ENCODE measurements around the gene EIF4E.

EIF4E gene

DNA sequence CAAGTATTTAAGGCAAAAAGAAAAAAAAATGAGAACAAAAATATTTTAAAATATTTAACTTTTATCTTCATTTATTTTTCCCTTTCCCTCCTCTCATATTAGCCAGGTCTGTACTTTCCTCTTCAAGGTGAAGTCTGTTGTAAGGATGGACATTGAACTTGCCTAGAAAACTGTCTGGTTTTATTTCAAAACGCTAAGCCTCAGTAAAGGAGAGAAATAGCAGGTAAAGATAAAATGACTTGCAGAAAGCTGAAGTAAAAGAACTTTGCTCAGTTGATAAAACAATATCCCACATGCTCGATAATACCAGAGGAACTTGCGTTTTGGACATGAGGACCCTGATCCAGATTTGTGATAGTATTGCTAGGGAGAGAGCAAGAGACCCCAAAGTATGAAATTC lies 38.0 kb upstream of the EIF4E start:
- DNase-seq (ENCODE audit: low spot score), result no peak
- no peak overlapping the region for H3K27ac ChIP-seq
- TF ChIP-seq, protein P1, sequence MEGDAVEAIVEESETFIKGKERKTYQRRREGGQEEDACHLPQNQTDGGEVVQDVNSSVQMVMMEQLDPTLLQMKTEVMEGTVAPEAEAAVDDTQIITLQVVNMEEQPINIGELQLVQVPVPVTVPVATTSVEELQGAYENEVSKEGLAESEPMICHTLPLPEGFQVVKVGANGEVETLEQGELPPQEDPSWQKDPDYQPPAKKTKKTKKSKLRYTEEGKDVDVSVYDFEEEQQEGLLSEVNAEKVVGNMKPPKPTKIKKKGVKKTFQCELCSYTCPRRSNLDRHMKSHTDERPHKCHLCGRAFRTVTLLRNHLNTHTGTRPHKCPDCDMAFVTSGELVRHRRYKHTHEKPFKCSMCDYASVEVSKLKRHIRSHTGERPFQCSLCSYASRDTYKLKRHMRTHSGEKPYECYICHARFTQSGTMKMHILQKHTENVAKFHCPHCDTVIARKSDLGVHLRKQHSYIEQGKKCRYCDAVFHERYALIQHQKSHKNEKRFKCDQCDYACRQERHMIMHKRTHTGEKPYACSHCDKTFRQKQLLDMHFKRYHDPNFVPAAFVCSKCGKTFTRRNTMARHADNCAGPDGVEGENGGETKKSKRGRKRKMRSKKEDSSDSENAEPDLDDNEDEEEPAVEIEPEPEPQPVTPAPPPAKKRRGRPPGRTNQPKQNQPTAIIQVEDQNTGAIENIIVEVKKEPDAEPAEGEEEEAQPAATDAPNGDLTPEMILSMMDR (conservative IDR thresholded peaks at IDR 0.05; ENCODE audit: low read depth), result no peak
- ChIA-PET CTCF (interaction anchor here (0.7 kb wide), 1 partner anchor 706 kb away, joined by 4 read pairs; no protein-coding TSS in a partner anchor), POLR2A (ENCODE audit: low non-redundant PET) (no interaction called here)

DNA sequence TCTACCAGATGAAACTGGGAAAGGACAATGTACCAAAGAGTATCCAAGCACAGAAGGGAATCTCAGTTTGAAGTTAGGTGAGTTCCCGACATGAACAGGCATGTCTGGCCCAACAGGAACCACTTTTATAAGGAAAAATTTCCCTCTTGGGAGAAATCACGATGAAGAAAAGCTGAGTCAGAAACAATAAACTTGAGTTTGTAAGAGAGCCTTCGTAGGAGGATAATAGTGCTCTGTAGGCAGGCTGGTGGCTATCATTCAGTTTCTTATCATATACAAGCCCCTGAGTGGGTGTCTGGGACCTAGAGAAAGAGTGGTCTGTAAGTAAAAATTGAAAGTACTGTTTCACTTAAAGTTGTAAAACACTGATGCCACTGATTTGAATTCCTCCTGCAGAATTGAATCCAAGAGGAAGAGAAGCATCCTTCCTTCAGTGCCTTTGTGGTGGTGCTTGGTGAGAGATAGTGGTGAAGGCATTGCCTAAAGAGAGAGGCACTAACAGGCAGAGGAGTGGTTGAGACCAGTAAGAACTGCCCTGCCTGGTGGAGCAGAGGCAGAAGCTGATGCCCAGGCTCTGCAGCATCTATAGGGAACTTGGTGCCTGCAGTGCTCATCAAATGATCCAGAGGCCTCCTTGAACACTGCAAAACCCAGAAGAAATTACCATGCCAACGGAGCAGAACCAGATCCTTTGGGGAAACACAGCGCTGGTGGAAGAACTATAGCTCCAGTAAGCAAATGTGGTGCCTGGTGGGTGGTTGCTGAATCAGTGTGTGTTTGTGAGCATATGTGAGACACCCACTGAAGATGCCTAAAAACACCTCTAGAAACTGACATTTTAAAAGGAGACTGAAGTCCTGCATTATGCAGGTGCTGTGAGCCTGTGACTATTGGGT lies 34.9 kb upstream of the EIF4E start:
- H3K27ac ChIP-seq, result peak overlapping the region; percentile 79
- ChIA-PET POLR2A (ENCODE audit: low non-redundant PET) (no interaction called here), CTCF (no interaction called here)
- peak; percentile 60 for DNase-seq (ENCODE audit: low spot score)
- TF ChIP-seq, protein P1 (conservative IDR thresholded peaks at IDR 0.05; ENCODE audit: low read depth), result no peak

DNA sequence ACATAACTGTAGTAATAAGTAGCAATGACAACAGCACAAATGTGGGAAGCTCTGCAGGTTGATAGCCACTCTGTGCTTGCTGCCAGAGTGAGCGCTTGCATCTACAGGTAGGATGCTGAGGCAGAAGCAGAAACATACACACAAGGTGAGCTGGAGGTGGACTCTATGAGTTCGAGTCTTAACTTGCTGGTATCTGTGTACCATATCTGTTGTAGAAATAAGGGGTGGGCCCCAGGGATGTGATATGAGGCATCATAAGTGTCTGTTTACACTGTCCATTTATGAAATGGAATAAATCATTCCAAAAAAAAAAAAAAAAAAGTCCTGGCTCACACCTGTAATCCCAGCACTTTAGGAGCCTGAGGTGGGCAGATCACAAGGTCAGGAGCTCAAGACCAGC lies 32.8 kb upstream of the EIF4E start:
- ChIA-PET CTCF (no interaction called here), POLR2A (ENCODE audit: low non-redundant PET) (no interaction called here)
- H3K27ac ChIP-seq, result no peak overlapping the region
- DNase-seq (ENCODE audit: low spot score), result no peak
- TF ChIP-seq, protein P1 (conservative IDR thresholded peaks at IDR 0.05; ENCODE audit: low read depth), result no peak

DNA sequence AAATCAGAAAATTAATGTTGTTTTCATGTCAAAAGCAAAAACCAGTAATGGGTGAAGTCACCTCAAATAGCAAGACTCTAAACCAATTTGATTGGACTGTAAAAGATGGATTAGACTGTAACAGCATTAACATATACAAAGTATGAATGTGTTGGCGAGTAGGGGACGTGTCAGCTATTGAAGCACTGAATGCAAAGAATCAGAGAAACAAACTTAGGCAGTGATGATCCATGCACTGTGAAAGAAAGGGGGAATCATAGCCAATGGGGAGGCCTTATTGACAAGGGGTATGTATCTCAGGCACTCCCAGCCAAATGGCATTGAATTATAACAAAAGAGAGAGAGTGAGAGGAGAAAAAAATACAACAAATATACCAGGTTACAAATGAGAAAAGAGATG lies 30.5 kb upstream of the EIF4E start:
- ChIA-PET POLR2A (ENCODE audit: low non-redundant PET) (no interaction called here), CTCF (no interaction called here)
- DNase-seq (ENCODE audit: low spot score), result no peak
- H3K27ac ChIP-seq, result no peak overlapping the region
- TF ChIP-seq, protein P1 (conservative IDR thresholded peaks at IDR 0.05; ENCODE audit: low read depth), result no peak

DNA sequence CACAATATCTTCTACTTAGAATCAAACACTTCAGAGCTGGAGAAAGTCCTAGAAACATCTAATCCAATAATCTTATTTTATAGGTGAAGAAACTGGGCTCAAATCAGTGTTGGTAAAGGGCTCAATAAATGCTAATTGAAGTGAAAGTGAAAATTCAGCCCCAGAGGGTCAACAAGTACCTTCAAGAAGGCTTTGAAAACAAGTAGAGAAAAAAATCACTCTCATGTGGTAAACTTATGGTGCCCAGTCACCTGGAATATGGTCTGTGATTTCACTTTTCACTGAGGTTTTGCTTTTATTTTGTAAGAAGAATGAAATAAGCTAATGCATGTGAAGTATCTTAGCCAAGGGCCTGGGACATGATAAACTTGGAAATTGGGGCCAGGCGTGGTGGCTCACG lies 29.1 kb upstream of the EIF4E start:
- DNase-seq (ENCODE audit: low spot score), result no peak
- POLR2A ChIA-PET (ENCODE audit: low non-redundant PET), result no interaction called here
- TF ChIP-seq, protein P1 (conservative IDR thresholded peaks at IDR 0.05; ENCODE audit: low read depth), result no peak
- CTCF ChIA-PET, result no interaction called here
- H3K27ac ChIP-seq, result no peak overlapping the region

DNA sequence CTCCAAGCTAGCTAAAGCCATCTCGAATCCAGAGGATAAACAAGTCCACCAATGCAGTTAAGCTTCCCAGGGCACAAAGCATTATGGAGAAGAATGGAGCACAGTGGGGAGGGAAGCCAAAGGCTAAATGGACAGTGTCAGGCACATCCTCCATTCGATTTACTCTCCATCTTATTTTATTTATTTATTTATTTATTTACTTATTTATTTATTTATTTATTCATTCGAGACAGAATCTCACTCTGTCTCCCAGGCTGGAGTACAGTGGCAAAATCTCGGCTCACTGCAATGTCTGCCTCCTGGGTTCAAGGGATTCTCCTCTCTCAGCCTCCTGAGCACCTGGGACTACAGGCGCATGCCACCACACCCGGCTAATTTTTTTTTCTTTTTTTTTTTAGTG lies 26.3 kb upstream of the EIF4E start:
- ChIA-PET CTCF (interaction anchor here (0.7 kb wide), 1 partner anchor 40 kb away, joined by 3 read pairs; the partner anchor contains the start of gene METAP1), POLR2A (ENCODE audit: low non-redundant PET) (no interaction called here)
- TF ChIP-seq, protein P1 (conservative IDR thresholded peaks at IDR 0.05; ENCODE audit: low read depth), result no peak
- no peak for DNase-seq (ENCODE audit: low spot score)
- no peak overlapping the region for H3K27ac ChIP-seq
